ENCODE data around the gene LRRK2.

GRCh38 chr12:40325349-40325960, 100.7 kb downstream of the LRRK2 start:
- TF ChIP-seq CTCF (IDR thresholded peaks at IDR 0.05; ENCODE audit: low read depth, low read length, poor library complexity, severe bottlenecking) (peak; percentile 72), EZH2phosphoT487 (IDR thresholded peaks at IDR 0.05; ENCODE audit: borderline replicate concordance, low read length) (no peak)
